ENCODE data around the gene ZC3H12D. TPM values are rescaled to one million over a fixed set of nuclear protein-coding genes. Genes with fewer than 3 reads are reported as not detected.
A peak's percentile ranks its signal among the peaks of the same experiment; 100 is the strongest.

The ZC3H12D gene
- polyA plus RNA-seq, 3 donors = 0.96 to 4.7 (median 1.2) TPM

DNA sequence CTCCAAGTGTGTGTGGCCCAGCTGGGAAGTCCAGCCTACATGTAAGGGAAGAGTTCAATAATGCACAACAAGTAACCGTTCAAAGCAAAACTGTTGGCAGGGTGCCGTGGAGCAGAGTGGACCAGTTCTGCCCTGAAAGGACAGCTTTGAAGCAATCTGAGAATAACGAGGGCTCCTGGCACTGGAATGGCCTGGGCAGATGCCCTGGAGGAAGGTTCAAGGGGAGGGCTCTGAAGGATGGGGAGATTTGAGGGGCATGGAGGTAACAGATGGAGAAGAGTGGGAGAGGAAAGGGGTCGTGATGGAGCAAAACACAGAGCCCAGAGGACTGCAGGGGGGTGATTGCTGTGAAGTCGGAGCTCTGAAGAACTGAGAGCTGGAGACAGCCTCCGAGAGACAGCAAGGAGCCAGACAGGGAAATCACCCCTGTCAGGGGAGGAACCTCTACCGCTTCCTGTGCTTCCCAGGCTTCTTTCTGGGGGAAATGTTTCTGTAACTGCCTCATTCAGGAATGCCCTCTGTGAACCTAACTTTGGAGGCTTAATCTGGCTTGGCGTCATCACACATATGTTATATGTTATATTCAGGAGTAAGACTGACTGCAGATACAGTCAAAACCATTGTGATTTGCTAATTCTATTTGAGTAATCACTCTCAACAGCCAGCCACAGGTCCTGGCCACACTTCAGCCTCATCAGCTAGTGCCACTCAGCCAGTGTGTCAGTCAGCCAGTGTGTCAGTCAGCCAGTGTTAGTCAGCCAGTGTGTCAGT, 41.2 kb downstream of the ZC3H12D start:
- Histone ChIP-seq H2AFZ (ENCODE audit: insufficient read depth, low read depth, low read length, poor library complexity, severe bottlenecking) (no peak overlapping the region), H3K4me2 (replicated peaks; ENCODE audit: extremely low read depth, low read length, poor library complexity, severe bottlenecking) (no peak overlapping the region), H3K4me3 (replicated peaks in 1 of 3; ENCODE audit: low read depth in 2 of 3, low read length in 3 of 3) (no peak overlapping the region), H3K79me2 (ENCODE audit: insufficient read depth, low read length) (no peaks in the 10 kb centered on the region), H3K36me3 (replicated peaks in 1 of 2; ENCODE audit: control insufficient read depth in 1 of 2, insufficient read depth in 2 of 2, low read length in 2 of 2) (no peaks in the 10 kb centered on the region), H3K27me3 (ENCODE audit: control insufficient read depth in 2 of 2, insufficient read depth in 2 of 2, low read length in 2 of 2) (no peaks in the 10 kb centered on the region), H4K20me1 (ENCODE audit: insufficient read depth, low read length) (no peaks in the 10 kb centered on the region), H3K9me3 (replicated peaks in 1 of 2; ENCODE audit: control insufficient read depth in 1 of 2, insufficient read depth in 1 of 2, low read length in 2 of 2) (no peaks in the 10 kb centered on the region), H3K27ac (ENCODE audit: low read depth in 1 of 2, low read length in 2 of 2) (no peak overlapping the region), H3K9ac (ENCODE audit: insufficient read depth, low read length, poor library complexity, severe bottlenecking) (no peak overlapping the region), H3K4me1 (ENCODE audit: control insufficient read depth in 1 of 2, insufficient read depth in 2 of 2, low read length in 2 of 2) (no peaks in the 10 kb centered on the region)
- Mint-ChIP-seq H3K36me3 (peaks cover 0 to 2% of the 10 kb centered on the region in 2 donors), H3K4me3 (no peak overlapping the region), H3K9me3 (peaks cover 0 to 9% (median 3%) of the 10 kb centered on the region in 7 donors), H3K27ac (no peak overlapping the region), H3K27me3 (ENCODE audit: low read depth in 3 of 3) (peaks cover 0 to 2% (median 1%) of the 10 kb centered on the region in 3 donors), H3K4me1 (peaks cover 2% of the 10 kb centered on the region)
- TF ChIP-seq CTCF (IDR thresholded peaks at IDR 0.05) = no peak
- intact Hi-C loops (cut with micrococcal nuclease) = no loop called here
- 96% methylated on average over 6 of the region's 8 CpGs for WGBS (ENCODE audit: insufficient coverage)
- peak in 1 of 3 donors; percentile 21 for DNase-seq

DNA sequence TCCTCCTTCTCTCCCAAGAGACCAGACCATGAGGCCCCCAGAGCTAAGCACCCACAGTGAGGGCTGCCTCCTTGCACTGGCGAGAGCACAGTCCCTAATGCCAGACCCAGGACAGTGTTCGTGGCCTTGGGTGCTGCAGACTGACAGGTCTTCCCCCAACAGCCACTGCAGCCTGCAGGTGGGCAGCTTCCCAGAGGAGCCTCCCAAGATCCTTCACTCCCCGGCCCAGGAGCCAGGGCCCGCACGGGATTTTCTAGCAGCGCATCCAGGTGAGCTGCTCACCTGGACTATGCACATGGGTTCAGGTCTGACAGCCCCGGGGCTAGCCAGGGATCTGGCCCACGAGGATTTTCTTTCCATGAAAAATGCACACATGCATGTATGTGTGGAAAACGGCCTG, 43.1 kb downstream of the ZC3H12D start:
- WGBS (ENCODE audit: insufficient coverage) = 92% methylated on average over 8 of the region's 9 CpGs
- intact Hi-C loops (cut with micrococcal nuclease) = no loop called here
- H3K4me2 ChIP-seq (replicated peaks; ENCODE audit: extremely low read depth, low read length, poor library complexity, severe bottlenecking) = no peak overlapping the region
- H3K4me1 ChIP-seq (ENCODE audit: control insufficient read depth in 1 of 2, insufficient read depth in 2 of 2, low read length in 2 of 2) = no peaks in the 10 kb centered on the region
- TF ChIP-seq CTCF (IDR thresholded peaks at IDR 0.05) = no peak
- Mint-ChIP-seq H3K36me3 (peaks cover 0 to 2% of the 10 kb centered on the region in 2 donors), H3K27ac (no peak overlapping the region), H3K4me3 (no peak overlapping the region), H3K9me3 (peaks cover 0 to 9% (median 3%) of the 10 kb centered on the region in 7 donors), H3K27me3 (ENCODE audit: low read depth in 3 of 3) (peaks cover 0 to 4% (median 2%) of the 10 kb centered on the region in 3 donors), H3K4me1 (peaks cover 2% of the 10 kb centered on the region)
- no peaks in the 10 kb centered on the region for H3K9me3 ChIP-seq (replicated peaks in 1 of 2; ENCODE audit: control insufficient read depth in 1 of 2, insufficient read depth in 1 of 2, low read length in 2 of 2)
- DNase-seq = no peak
- H3K27ac ChIP-seq (ENCODE audit: low read depth in 1 of 2, low read length in 2 of 2) = no peak overlapping the region
- no peaks in the 10 kb centered on the region for H3K36me3 ChIP-seq (replicated peaks in 1 of 2; ENCODE audit: control insufficient read depth in 1 of 2, insufficient read depth in 2 of 2, low read length in 2 of 2)
- no peak overlapping the region for H3K9ac ChIP-seq (ENCODE audit: insufficient read depth, low read length, poor library complexity, severe bottlenecking)
- no peaks in the 10 kb centered on the region for H4K20me1 ChIP-seq (ENCODE audit: insufficient read depth, low read length)
- H2AFZ ChIP-seq (ENCODE audit: insufficient read depth, low read depth, low read length, poor library complexity, severe bottlenecking) = no peak overlapping the region
- no peak overlapping the region for H3K4me3 ChIP-seq (replicated peaks in 1 of 3; ENCODE audit: low read depth in 2 of 3, low read length in 3 of 3)
- no peaks in the 10 kb centered on the region for H3K27me3 ChIP-seq (ENCODE audit: control insufficient read depth in 2 of 2, insufficient read depth in 2 of 2, low read length in 2 of 2)
- no peaks in the 10 kb centered on the region for H3K79me2 ChIP-seq (ENCODE audit: insufficient read depth, low read length)
